Measurements from ENCODE around the gene STAB1. TPM values are rescaled to one million over a fixed set of nuclear protein-coding genes. Genes with fewer than 3 reads are reported as not detected.

The STAB1 gene
- total and polyA plus RNA-seq, 2 experiments from 2014 or later, result 0.90 to 1.9 TPM

GRCh38 chr3:52471371-52472238 is 23.5 kb upstream of the STAB1 start:
- Histone ChIP-seq H4K20me1 (replicated peaks; ENCODE audit: insufficient read depth) (peaks cover 7% of the 10 kb centered on the region), H3K4me3 (no peak overlapping the region), H3K9me2 (ENCODE audit: insufficient read depth) (no peaks in the 10 kb centered on the region), H3K27ac (ENCODE audit: low read depth) (no peak overlapping the region), H3K4me1 (ENCODE audit: insufficient read depth) (no peaks in the 10 kb centered on the region), H3K36me3 (ENCODE audit: insufficient read depth) (peaks cover 27% of the 10 kb centered on the region), H2AFZ (no peak overlapping the region), H3K27me3 (ENCODE audit: insufficient read depth) (no peaks in the 10 kb centered on the region), H3K4me2 (no peak overlapping the region), H3F3A (replicated peaks; ENCODE audit: low read depth) (0 out of 2 replicates have a peak, but pooled peaks cover 6% of the 10 kb centered on the region), H3K79me2 (replicated peaks; ENCODE audit: insufficient read depth) (peaks cover 26% of the 10 kb centered on the region)
- H3K27ac Mint-ChIP-seq, result no peak overlapping the region
- H3K27me3 Mint-ChIP-seq (ENCODE audit: insufficient read depth, low read depth, poor library complexity), result peaks cover 4% of the 10 kb centered on the region
- no peaks in the 10 kb centered on the region for H3K9me3 Mint-ChIP-seq
- TF ChIP-seq EZH2 (IDR thresholded peaks at IDR 0.05; ENCODE audit: low read depth, unreplicated experiment) (no peak), ZNF114 (CRISPR knock-in tag; IDR thresholded peaks at IDR 0.05) (no peak), CTCF (conservative IDR thresholded peaks at IDR 0.05; ENCODE audit: low read depth in 2 of 2) (peak; percentile 57 to 74)
- no peaks in the 10 kb centered on the region; the same call in 2 of the 3 replicates for H3K4me1 Mint-ChIP-seq
- ATAC-seq (peak; percentile 89), DNase-seq (ENCODE audit: low spot score) (peak; percentile 78)
- H3K4me3 Mint-ChIP-seq, result no peak overlapping the region
- peaks cover 51% of the 10 kb centered on the region for H3K36me3 Mint-ChIP-seq (ENCODE audit: low read depth)

GRCh38 chr3:52472239-52473000 is 22.7 kb upstream of the STAB1 start:
- peaks cover 23% of the 10 kb centered on the region for H3K36me3 ChIP-seq (ENCODE audit: insufficient read depth)
- no peak overlapping the region for H3K4me2 ChIP-seq
- no peak for ATAC-seq
- H3K4me3 ChIP-seq, result no peak overlapping the region
- 0 out of 2 replicates have a peak, but pooled peaks cover 6% of the 10 kb centered on the region for H3F3A ChIP-seq (replicated peaks; ENCODE audit: low read depth)
- no peaks in the 10 kb centered on the region for H3K4me1 ChIP-seq (ENCODE audit: insufficient read depth)
- Mint-ChIP-seq H3K27ac (no peak overlapping the region), H3K4me3 (no peak overlapping the region), H3K27me3 (ENCODE audit: insufficient read depth, low read depth, poor library complexity) (peaks cover 4% of the 10 kb centered on the region), H3K36me3 (ENCODE audit: low read depth) (peaks cover 55% of the 10 kb centered on the region), H3K9me3 (no peaks in the 10 kb centered on the region), H3K4me1 (no peaks in the 10 kb centered on the region; the same call in 2 of the 3 replicates)
- no peaks in the 10 kb centered on the region for H3K9me2 ChIP-seq (ENCODE audit: insufficient read depth)
- H2AFZ ChIP-seq, result no peak overlapping the region
- H4K20me1 ChIP-seq (replicated peaks; ENCODE audit: insufficient read depth), result peaks cover 7% of the 10 kb centered on the region; the same call in 1 of the 2 replicates
- no peak overlapping the region for H3K27ac ChIP-seq (ENCODE audit: low read depth)
- H3K79me2 ChIP-seq (replicated peaks; ENCODE audit: insufficient read depth), result peaks cover 23% of the 10 kb centered on the region
- no peak for DNase-seq (ENCODE audit: low spot score)
- no peaks in the 10 kb centered on the region for H3K27me3 ChIP-seq (ENCODE audit: insufficient read depth)
- TF ChIP-seq STAT1 (IDR thresholded peaks at IDR 0.05; ENCODE audit: unreplicated experiment) (no peak), ZNF114 (CRISPR knock-in tag; IDR thresholded peaks at IDR 0.05) (no peak), ETS1 (IDR thresholded peaks at IDR 0.05) (no peak), CTCF (conservative IDR thresholded peaks at IDR 0.05; ENCODE audit: low read depth in 2 of 2) (no peak), ZNF462 (CRISPR knock-in tag; IDR thresholded peaks at IDR 0.05) (no peak)
